ENCODE measurements around the gene ROPN1L.
"Not testable (repeated sequence)": the region's sequence is repeated elsewhere in the genome, so short reads cannot be mapped to it uniquely, and the experiment has no call there.

Gene ROPN1L

GRCh38 chr5:10441083-10441991 is at the start of gene ROPN1L:
Gene ROPN1L, plus strand, starts transcription at chr5:10441879. Its CDS starts 289 bp downstream, at chr5:10442168.
- DNase-seq = peak; percentile 81

- not testable (repeated sequence) for DNase-seq
These were observed 48.9 kb upstream of the ROPN1L start for GRCh38 chr5:10392567-10393328.

GRCh38 chr5:10393491-10393890 is 48.2 kb upstream of the ROPN1L start:
- DNase-seq = no peak

- DNase-seq = no peak
These were observed 45.1 kb upstream of the ROPN1L start for GRCh38 chr5:10396552-10396951.

GRCh38 chr5:10399839-10400238 is 41.8 kb upstream of the ROPN1L start:
- no peak for DNase-seq

GRCh38 chr5:10400411-10400810 is 41.3 kb upstream of the ROPN1L start:
- no peak for DNase-seq

GRCh38 chr5:10400831-10401230 is 40.8 kb upstream of the ROPN1L start:
- DNase-seq = no peak

GRCh38 chr5:10401498-10401897 is 40.2 kb upstream of the ROPN1L start:
- DNase-seq = no peak

GRCh38 chr5:10403829-10404228 is 37.9 kb upstream of the ROPN1L start:
- DNase-seq = no peak

- no peak for DNase-seq
These were observed 35.0 kb upstream of the ROPN1L start for GRCh38 chr5:10406651-10407050.

- DNase-seq = no peak
These were observed 32.2 kb upstream of the ROPN1L start for GRCh38 chr5:10409504-10409903.

- no peak for DNase-seq
These were observed 31.0 kb upstream of the ROPN1L start for GRCh38 chr5:10410662-10411061.

GRCh38 chr5:10411336-10411735 is 30.3 kb upstream of the ROPN1L start:
- no peak for DNase-seq

- DNase-seq = no peak
These were observed 24.8 kb upstream of the ROPN1L start for GRCh38 chr5:10416868-10417267.

- DNase-seq = no peak
These were observed 22.9 kb upstream of the ROPN1L start for GRCh38 chr5:10418654-10419345.

- DNase-seq = no peak
These were observed 21.2 kb upstream of the ROPN1L start for GRCh38 chr5:10420468-10420867.

- no peak for DNase-seq
These were observed 20.7 kb upstream of the ROPN1L start for GRCh38 chr5:10420932-10421331.

- no peak for DNase-seq
These were observed 19.6 kb upstream of the ROPN1L start for GRCh38 chr5:10421896-10422691.

GRCh38 chr5:10423022-10423421 is 18.7 kb upstream of the ROPN1L start:
- no peak for DNase-seq

GRCh38 chr5:10424124-10424731 is 17.5 kb upstream of the ROPN1L start:
- DNase-seq = peak; percentile 49

- DNase-seq = no peak
These were observed 14.5 kb upstream of the ROPN1L start for GRCh38 chr5:10427201-10427600.

- DNase-seq = no peak
These were observed 13.7 kb upstream of the ROPN1L start for GRCh38 chr5:10427978-10428377.
